GF-D8 (cell line): Measurements from ENCODE around the gene TMEM219.
A peak's percentile ranks its signal among the peaks of the same experiment; 100 is the strongest.
"Not testable (repeated sequence)": the region's sequence is repeated elsewhere in the genome, so short reads cannot be mapped to it uniquely, and the experiment has no call there.

Experiments used
- DNase-seq: peaks from one replicate; lab custom pipeline; 2025; lab: John Stamatoyannopoulos, UW

Gene TMEM219, protein sequence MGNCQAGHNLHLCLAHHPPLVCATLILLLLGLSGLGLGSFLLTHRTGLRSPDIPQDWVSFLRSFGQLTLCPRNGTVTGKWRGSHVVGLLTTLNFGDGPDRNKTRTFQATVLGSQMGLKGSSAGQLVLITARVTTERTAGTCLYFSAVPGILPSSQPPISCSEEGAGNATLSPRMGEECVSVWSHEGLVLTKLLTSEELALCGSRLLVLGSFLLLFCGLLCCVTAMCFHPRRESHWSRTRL

GRCh38 chr16:29961479-29962343, at the start of gene TMEM219:
Gene TMEM219, plus strand, starts transcription at chr16:29962079. Its CDS starts 1,065 bp downstream, at chr16:29963144.
- peak; percentile 68 for DNase-seq

DNA sequence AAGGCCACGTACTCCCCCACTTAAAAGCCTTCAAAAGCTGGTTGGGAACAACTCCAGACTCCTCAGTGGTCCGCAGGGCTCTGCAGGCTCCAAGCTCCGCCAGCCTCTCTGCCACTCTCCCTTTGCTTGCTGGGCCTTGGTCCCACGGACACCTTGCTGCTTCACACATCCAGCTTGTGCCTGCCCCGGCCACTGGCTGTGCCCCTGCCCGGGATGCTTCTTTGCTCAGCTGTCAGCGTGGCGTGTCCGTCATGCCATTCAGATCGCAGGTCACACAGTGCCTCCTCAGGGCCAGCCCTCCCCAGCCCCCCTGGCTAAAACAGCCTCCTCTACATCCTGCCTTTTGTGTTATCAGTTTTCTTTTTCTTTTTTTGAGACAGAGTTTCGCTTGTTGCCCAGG, 49.8 kb upstream of the TMEM219 start:
- no peak for DNase-seq

GRCh38 chr16:29913514-29913913, 48.4 kb upstream of the TMEM219 start:
- DNase-seq = no peak

DNA sequence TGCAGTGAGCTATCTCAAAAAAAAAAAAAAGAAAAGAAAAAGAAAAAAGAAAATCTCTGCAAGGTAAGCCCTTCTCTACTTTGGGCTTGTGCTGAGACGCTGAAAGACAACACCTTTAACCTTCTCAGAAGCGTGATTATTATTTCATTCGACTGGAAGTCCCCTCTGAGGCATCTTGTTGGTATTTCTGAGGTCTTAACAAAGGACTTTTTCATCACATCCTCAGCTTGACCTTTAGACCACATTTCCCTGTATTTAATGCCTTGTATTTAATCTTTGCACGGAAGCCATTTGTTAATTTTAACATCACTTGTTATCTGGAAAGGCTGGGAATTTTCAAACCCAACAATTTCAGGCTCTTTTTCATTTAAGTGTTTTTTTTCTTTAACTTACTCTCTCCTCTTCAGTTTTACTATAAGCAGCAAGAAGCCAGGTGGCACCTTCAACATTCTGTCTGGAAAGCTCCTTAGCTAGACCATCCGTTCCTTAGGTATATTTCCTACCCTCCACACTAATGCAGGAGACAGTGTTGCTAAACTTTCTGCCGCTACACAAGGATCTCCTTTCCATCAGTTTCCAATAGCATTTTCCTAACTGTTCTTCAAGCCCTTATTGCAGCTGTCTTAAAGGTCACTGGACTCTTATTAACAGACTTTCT, 46.2 kb upstream of the TMEM219 start:
- no peak for DNase-seq

DNA sequence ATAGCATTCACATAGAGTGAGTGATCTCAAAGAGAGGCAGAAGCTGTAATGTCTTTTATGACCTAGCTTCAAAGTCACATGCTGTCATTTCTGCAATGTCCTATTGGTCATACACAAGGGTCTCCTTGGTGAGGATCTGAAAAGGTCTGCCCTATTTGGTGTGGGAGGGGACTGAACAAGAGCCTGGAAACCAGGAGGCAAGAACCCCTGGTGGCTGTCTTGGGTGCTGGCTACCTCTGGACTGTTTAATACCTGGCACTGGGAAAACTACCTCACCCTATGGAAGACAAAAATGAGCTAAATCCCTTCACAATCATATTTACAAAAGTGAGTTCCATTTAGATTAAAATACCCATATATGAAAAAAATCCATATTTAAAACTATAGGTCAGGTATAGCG, 44.9 kb upstream of the TMEM219 start:
- DNase-seq = no peak

DNA sequence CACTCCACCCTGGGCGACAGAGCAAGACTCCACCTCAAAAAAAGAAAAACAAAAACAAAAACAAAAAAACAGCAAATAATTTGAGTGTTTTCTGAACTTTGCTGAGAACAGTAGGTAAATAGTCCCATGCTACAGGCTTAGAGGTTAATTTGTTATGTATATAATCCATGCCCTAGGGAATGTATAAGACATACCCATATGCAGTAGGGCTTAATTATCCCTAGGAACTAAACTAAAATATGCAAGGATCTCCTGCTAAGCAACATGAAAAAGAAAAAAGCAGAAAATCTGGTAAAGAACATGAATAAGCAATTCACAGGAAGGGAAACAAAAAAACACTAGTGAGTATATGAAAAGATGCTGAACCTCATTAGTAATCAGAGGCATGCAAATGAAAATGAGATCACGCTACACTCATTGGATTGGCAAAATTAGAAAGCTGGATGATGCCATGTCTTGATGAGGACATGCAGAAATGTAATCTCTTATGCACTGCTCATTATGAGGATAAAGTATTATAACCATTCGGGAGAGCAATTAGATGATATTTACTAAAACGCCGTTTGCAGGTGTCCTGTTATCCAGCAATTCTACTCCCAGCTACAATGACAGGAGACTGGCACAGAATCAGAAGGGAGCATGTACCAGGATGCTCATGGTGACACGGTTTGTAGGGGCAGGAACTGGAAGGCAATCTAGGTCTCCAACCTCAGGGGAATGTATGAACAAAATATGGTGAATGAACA, 41.4 kb upstream of the TMEM219 start:
- no peak for DNase-seq

DNA sequence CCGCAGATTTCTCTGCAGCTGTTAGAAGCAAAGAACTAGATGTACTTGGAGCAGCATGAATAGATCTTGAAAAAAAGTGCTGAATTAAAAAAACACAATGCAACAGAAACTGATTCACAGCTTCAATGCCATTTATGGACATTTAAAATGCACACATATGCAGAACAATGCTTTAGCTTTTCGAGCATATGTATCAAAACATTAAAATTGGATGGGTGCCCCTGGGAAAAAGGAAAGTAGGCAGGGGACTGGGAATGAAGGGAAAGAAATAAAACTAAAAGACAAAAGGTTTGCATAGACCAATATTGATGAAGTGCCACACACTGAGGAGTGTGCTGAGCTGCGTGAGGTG, 40.9 kb upstream of the TMEM219 start:
- no peak for DNase-seq

DNA sequence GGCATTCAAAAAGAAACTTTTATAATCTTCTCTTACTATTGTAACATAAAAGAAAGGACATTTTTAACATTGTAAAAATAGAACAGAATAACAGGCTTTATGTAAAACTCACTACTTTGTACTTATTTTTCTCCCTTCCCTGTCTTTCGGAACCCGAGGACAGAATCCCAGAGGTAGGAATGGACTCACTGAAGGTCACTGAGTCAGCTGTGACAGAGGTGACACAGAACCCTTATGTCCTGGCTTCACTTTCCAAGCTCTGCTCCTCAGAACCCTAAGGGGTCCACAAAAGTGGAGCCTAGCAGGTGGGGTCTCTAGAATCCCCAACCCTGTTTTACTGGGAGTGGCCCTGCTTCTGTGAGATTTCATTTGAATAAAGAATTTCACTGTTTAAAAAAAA, 39.6 kb upstream of the TMEM219 start:
- DNase-seq = no peak

DNA sequence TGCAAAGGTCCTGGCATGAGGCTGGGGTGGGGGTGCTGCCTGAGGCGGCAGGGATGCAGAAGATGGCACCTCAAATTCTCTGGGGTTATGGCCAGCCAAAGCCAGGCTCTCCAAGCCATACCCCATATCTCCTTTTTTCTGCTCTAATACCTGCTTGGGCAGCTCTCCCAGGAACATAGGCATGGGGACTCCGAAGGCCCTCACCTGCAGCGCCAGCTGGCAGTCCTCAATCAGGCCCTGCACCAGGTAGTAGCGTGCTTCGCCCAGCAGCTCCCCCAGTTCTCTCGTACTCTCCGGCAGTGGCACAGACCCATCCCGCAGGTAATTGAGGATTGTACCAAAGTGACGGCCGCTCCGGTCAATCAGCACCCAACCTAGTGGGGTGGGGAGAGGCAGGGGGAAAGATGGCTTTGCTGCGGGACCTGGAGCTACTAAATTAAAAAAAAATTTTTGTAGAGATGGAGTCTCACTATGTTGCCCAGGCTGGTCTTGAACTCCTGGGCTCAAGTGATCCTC, 38.8 kb upstream of the TMEM219 start:
- DNase-seq = no peak

DNA sequence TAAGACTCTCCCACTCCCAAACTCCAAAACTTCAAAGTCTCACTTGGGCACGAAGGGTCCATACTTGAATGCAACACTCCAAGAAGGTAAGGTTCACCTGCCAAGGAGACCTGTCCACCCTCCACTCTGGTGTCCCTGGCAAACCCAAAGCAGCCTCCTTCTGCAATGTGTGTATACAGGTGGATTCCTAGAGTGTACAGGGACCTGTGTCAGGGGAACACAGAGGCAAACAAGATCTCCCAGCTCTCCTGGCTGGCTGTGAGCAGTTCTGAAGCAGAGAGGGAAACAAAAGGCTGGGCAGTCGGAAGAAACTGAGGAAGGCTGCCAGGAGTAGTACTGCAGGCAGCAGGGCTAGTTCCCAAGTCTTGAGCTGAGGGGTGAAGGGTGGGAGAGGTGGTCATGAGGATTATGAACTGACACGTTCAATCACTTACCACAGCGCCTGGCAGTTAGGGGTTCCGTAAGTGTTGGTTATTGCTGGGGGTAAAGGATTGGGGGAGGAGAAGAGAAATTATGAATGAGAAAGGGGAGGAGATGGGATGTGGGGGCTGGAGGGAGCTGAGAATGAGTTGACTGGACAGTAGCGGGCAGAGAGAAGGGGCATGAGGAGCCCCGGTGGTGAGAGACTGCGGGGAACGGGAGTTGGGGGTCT, 36.6 kb upstream of the TMEM219 start:
- DNase-seq = no peak

- peak; percentile 54 for DNase-seq
These were observed 35.8 kb upstream of the TMEM219 start, which contains the start of gene KCTD13 for GRCh38 chr16:29925781-29926710. Gene KCTD13, minus strand, starts transcription at chr16:29926226. Its CDS starts 193 bp downstream, at chr16:29926033.

DNA sequence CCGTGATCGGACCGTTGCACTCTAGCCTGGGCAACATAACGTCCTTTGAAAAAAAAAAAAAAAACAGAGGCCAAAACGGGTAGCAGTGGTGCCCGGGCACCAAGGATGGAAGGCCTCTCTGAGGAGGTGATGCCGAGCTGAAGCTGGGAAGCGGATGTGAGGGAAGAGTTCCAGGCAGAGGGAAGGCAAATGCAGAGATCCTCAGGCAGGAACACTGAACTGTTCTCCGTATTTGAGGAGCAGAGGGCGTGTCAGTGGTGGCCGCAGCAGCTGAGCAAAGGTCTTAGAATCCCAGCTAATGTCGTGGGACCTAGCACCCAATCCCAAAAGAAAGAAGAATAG, 35.2 kb upstream of the TMEM219 start:
- no peak for DNase-seq

DNA sequence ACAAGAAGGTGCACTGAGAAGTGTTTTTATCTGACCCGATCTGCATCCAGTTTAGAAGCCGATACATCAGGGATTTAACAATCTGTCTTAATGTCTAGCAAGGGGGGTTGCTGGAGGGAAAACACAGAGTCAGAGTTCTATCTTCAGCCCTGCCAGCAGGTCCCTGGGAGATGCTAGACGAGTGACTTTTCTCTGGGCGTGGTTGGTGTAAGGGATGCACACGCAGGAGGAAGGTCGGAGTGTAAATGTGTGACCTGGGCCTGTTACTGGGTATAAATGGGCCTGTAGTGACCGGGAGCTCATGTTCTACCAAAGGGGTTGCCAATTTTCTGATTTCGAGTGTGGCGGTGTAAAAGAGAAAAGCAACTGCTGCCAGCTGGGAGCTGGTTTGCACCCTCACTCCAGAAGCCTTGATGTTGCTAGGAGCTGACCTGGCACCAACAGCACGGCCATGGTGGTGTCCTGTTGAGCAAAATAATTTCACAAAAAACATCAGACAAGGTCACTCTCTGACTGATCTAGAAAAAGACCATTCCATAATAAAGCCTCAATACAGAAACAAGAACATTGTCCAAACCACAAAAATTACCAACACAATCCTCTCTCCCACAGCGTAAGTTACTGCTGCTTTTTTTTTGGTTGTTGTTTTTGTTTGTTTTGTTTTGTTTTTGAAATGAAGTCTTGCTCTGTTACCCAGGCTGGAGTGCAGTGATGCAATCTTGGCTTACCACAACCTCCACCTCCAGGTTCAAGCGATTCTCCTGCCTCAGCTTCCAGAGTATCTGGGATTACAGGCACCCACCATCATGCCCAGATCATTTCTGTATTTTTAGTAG, 34.6 kb upstream of the TMEM219 start:
- no peak for DNase-seq

DNA sequence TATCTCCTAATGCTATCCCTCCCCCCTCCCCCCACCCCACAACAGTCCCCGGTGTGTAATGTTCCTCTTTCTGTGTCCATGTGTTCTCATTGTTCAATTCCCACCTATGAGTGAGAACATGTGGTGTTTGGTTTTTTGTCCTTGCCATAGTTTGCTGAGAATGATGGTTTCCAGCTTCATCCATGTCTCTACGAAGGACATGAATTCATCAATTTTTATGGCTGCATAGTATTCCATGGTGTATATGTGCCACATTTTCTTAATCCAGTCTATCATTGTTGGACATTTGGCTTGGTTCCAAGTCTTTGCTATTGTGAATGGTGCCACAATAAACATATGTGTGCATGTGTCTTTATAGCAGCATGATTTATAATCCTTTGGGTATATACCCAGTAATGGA, 30.1 kb upstream of the TMEM219 start:
- not testable (repeated sequence) for DNase-seq

GRCh38 chr16:29940656-29941055, 21.2 kb upstream of the TMEM219 start:
- DNase-seq = no peak

DNA sequence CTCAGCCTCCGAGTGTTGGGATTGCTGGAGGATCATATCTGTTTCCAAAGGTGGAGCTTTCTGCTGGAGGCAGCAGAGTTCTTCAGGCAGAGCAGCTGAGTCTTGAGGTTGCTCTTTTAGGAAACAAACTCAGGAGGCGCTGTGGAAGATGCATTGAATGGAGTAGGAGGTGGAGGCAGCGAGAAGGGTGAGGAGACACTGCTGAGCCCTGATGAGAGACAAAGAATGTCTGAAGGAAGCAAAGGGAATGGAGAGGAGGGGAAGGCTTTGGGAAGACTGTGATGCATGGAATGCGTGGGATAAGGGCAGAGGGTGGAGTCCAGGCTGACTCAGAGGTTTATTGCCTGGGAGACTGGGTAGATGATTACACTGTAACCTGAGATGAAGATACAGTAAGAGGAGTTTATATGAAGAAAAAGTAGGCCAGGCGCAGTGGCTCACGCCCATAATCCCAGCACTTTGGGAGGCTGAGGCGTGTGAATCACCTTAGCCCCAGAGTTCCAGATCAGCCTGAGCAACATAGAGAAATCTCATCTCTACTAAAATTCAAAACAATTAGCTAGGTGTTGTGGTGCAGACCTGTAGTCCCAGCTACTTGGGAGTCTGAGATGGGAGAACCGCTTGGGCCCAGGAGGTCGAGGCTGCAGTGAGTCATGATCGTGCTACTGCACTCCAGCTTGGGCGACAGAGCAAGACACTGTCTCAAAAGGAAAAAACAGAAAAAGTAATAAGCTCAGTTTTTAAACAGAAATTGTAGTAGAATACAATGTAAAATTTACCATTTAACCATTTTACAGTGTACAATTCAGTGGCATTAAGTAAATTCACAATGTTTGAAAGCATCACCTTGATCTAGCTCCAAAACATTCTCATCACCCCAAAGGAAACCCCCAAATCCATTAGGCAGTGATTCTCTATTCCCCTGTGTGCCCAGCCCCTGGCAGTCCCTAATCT, 17.8 kb upstream of the TMEM219 start:
- no peak for DNase-seq

DNA sequence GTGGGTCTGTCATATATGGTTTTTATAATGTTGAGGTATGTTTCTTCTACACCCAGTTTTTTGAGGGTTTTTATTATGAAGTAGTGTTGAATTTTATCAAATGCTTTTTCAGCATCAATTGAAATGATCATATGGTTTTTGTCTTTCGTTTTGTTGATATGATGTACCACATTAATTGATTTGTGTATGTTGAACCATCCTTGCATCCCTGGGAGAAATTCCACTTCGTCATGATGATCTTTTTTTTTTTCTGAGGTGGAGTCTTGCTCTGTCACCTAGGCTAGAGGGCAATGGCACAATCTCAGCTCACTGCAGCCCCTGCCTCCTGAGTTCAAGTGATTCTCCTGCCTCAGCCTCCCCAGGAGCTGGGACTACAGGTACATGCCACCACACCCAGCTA, 14.0 kb upstream of the TMEM219 start:
- no peak for DNase-seq

GRCh38 chr16:29950806-29951461, 10.9 kb upstream of the TMEM219 start:
- no peak for DNase-seq
